Fibroblast of the aortic adventitia (primary cell): ENCODE results near the gene RNASEH2A. TPM values are rescaled to one million over a fixed set of nuclear protein-coding genes. Genes with fewer than 3 reads are reported as not detected.

ENCODE experiments used
- DNase-seq: peaks from one replicate; pipeline ENCODE4 v3.0.0-alpha.2; 2010; ENCODE audit warnings: low read depth
- H3K4me3 ChIP-seq: 2 replicates; pipeline ENCODE4 v1.5.1; 2011; ENCODE audit warnings: low read depth, mild to moderate bottlenecking, control low read depth, low read length, moderate library complexity
- CTCF ChIP-seq: IDR thresholded peaks from 2 replicates; pipeline ENCODE4 v1.5.1; 2011; ENCODE audit warnings: mild to moderate bottlenecking, low read length, control low read depth, inconsistent platforms; ENCODE audit not compliant: insufficient read depth
- total RNA-seq: library from RNA; depleted of rRNA; stranded (reverse); fragments of >200 nt; gene quantifications from 2 replicates; pipeline ENCODE4 v1.2.3, GENCODE V29; 2012; ENCODE audit warnings: low replicate concordance

The RNASEH2A gene
- total RNA-seq, 1 donor, result 37.4 TPM

GRCh38 chr19:12783291-12783848, 23.0 kb upstream of the RNASEH2A start:
- H3K4me3 ChIP-seq, result peak overlapping the region; percentile 60
- TF ChIP-seq CTCF, result no peak
- no peak for DNase-seq

- no peak for DNase-seq
- H3K4me3 ChIP-seq, result no peak overlapping the region
- no peak for TF ChIP-seq CTCF
These were observed 22.5 kb upstream of the RNASEH2A start for GRCh38 chr19:12783849-12784393.

- no peak for DNase-seq
- no peak for TF ChIP-seq CTCF
These were observed 22.0 kb upstream of the RNASEH2A start for GRCh38 chr19:12784394-12784870.

GRCh38 chr19:12784871-12785430, 21.4 kb upstream of the RNASEH2A start:
- no peak for TF ChIP-seq CTCF
- DNase-seq, result peak; percentile 37
- H3K4me3 ChIP-seq, result no peak overlapping the region

More at GRCh38 chr19:12784394-12784870, 22.0 kb upstream of the RNASEH2A start:
- H3K4me3 ChIP-seq, result no peak overlapping the region

GRCh38 chr19:12785431-12786031, 20.9 kb upstream of the RNASEH2A start:
- H3K4me3 ChIP-seq, result no peak overlapping the region
- TF ChIP-seq CTCF, result no peak
- DNase-seq, result no peak

- no peak for DNase-seq
- H3K4me3 ChIP-seq, result no peak overlapping the region
- TF ChIP-seq CTCF, result no peak
These were observed 20.1 kb upstream of the RNASEH2A start for GRCh38 chr19:12786141-12786870.
